Measurements from ENCODE around the gene RPL36.

GRCh38 chr19:5666921-5667610 lies 23.0 kb upstream of the RPL36 start:
- no peak for TF ChIP-seq CTCF (conservative IDR thresholded peaks at IDR 0.05; ENCODE audit: low read length)
- no peak for TF ChIP-seq EZH2phosphoT487 (IDR thresholded peaks at IDR 0.05; ENCODE audit: borderline replicate concordance)

Data from Loucy (cell line).